ENCODE data around the gene GRHL1.
A peak's percentile ranks its signal among the peaks of the same experiment; 100 is the strongest.

The GRHL1 gene

GRCh38 chr2:9949239-9949991, 2.1 kb upstream of the GRHL1 start:
- no peak for DNase-seq

DNA sequence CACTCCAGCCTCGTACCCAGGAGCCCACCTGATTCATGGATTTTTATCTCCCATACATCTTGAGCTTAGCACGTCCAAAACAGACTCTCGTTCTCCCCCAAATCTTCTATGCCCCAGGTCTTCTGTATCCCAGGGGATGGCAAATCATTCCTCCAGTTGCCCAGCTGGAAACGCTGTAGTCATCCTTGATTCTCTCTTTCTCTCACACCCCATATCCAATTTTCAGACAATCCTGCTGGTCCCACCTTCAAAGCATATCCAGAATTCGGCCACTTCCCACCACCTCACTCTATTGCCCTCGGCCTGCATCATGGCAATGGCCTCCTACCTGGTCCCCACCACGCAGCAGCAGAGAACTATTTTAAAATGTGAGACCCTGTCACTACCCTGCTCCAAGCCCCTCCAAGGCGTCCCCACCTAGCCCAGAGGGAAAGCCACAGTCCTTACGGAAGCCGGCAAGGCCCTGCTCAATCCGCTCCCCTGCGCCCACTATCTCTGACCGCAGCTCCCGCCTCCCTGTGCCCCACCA, 1.4 kb upstream of the GRHL1 start:
- DNase-seq = no peak

GRCh38 chr2:9950521-9951271, 797 bp upstream of the GRHL1 start:
- DNase-seq = peak in 1 of 2 experiments; percentile 56

GRCh38 chr2:9951272-9951521, 296 bp upstream of the GRHL1 start:
- no peak for DNase-seq

DNA sequence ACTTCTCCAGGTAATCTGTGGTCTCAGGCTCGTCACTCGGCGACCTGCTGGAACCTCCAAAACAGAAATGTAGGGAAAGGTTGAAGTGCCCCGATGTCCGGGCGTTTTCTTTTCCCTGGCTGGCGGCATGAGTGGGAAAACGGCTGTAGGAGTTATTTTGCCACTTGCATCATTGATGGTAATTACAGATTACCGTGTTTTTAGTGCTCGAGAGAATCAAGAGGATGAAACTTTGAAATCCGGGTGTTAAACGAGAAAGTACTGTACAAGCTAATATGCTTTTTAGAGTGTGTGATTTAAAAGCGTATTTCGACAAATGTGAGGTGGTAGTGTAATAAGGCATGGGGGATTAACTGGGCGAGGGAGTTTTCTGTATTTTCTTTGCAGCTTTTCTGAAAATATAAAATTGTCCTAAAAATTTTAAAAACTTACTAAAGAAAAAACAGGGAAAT, 819 bp downstream of the GRHL1 start:
- DNase-seq = no peak

- no peak for DNase-seq
Measured at GRCh38 chr2:9952856-9953503, 1.5 kb downstream of the GRHL1 start.

DNA sequence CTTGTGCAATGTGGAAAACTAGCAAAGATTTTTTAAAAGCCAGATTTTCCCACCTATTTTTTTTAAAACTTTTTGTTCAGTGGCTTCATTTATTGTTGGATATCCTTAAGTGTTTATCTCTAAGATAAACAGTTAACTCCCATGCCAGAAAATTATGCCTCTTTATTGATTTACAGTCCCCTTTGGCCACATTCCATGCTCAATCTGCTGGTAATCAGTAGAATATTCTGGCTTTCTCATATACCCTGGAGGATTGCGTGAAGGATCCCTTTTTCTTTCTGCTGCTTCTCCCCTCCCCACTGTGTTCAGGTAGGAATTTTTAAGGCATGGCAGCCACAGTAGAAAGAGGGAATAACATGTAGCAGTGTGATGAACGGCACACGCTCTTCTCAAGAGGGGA, 2.6 kb downstream of the GRHL1 start:
- DNase-seq = no peak

DNA sequence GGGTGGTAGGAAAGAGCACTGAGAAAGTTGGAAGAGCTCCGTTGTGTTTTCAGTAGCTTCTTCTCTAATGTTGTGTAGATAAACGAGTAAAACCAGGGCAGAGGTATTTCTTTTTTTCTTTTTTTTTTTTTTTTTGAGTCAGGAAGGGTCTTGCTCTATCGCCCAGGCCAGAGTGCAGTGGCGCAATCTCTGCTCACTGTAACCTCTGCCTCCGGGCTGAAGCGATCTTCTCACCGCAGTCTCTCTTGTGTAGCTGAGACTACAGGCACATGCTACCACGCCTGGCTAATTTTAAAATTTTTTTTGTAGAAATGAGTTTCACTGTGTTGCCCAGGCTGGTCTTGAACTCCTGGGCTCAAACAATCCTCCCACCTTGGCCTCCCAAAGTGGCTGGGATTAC, 6.6 kb downstream of the GRHL1 start:
- DNase-seq = no peak

GRCh38 chr2:9959262-9959661, 7.8 kb downstream of the GRHL1 start:
- no peak for DNase-seq

- no peak for DNase-seq
Measured at GRCh38 chr2:9961013-9961412, 9.5 kb downstream of the GRHL1 start.

- DNase-seq = no peak
Measured at GRCh38 chr2:9964334-9964980, 13.0 kb downstream of the GRHL1 start.

GRCh38 chr2:9965119-9965822, 13.8 kb downstream of the GRHL1 start:
- DNase-seq = no peak

GRCh38 chr2:9966491-9967022, 15.1 kb downstream of the GRHL1 start:
- DNase-seq = no peak

DNA sequence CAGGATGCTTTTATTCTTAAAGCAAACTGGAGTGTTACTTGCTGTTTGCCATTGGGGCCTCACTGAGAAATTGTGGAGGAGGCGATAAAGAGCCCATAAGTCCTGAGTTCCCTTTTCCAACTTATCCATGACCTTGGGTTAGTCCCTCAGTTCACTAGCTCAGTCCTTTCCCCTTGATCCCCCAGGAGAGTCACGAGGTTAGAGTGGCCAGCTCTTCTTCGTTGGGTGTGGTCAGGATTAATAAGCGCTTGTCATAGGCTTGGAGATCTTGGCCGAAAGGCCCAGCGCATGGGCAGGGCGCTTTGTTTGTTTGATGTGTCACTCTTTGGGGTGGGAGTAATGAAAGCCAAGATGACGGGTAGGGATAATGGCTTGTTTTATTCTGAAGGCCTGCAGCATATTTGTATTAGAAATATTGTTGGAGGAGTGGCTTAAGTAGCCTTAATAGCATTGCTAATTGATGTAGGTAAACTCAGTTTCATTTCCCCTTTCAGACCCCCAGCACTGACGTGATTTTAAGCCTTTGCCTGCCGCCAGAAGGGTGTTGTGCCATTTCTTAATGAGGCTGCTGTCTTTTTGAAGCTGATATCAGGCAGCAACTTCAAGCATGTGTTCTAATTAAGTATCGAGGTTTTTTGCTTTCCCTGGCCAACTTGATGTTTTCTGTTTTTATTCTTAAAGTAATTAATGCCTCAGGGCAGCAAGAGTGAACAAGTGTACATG, 15.7 kb downstream of the GRHL1 start:
- DNase-seq = no peak

DNA sequence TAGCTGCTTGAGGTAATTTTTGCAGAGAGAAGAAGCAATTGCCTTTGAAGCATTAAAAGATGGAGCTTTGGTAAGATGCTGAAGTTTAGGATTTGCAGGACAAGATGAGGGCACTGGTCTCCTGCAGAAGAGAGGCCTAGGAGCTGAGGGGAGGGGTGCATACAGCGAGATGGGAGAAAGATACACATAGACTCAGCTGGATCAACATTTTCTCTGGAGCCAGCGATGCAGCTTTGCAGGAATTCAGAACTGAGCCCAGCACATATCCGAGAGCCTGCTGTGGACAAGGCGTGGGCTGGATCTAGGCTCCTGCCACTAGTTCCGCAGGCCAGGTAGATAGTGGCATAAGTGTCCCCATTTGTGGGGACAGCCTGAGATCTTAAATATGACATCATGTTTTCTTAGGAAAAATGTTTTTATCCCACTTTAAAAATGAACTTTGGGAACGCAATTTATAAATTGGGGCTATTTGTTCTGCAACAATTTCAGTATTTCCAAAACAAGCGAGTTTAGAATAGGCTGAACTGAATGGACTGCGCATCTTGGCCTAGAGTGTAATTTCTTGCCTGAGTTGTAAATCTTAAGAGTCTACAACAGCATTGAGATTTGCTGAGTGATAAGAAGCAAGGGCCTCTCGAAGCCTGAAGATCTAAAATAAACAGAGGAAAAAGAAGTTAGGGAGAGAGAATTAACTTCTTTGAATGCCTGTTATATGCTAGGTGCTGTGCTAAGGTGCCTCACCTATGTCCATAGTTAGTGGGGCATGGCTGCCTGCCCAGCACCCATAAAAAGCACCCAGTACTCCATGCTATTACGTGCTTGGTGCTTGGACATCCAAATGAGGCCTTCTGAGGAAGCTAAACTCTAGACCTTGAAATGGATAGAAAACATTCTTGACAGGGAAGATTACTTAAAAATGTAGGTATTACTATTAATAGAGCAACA, 17.3 kb downstream of the GRHL1 start:
- DNase-seq = no peak

- DNase-seq = no peak
Measured at GRCh38 chr2:9970200-9971044, 18.9 kb downstream of the GRHL1 start.

- no peak for DNase-seq
Measured at GRCh38 chr2:9971105-9971818, 19.8 kb downstream of the GRHL1 start.

- DNase-seq = no peak
Measured at GRCh38 chr2:9971890-9972289, 20.4 kb downstream of the GRHL1 start.

All from activated T-cell treated with anti-CD3 and anti-CD28 coated beads, Interleukin-2, amount 50 U/mL, for 48 hours (primary cell).